Left lung (tissue), 10 donors: Measurements from ENCODE around the gene ACAD10. TPM values are rescaled to one million over a fixed set of nuclear protein-coding genes. Genes with fewer than 3 reads are reported as not detected.
A peak's percentile ranks its signal among the peaks of the same experiment; 100 is the strongest.

Experiments used
- ATAC-seq: fragments of 200-7000 bp; cut with Tn5 transposase; one replicate; pipeline ENCODE4 v1.9.1; 2020; ENCODE audit warnings: moderate library complexity
- DNase-seq, 4 donors: peaks; one replicate each; pipeline ENCODE4 v3.0.0-alpha.2; 2013 to 2020
- H3K27ac ChIP-seq, 2 donors: fragments of 200-600 bp; sonication (generic) in 1 of 2; one replicate each; pipeline versions ENCODE4 v1.5.0 to v1.8.0; 2020 to 2021
- H3K27me3 ChIP-seq, 2 donors: fragments of 200-600 bp; sonication (generic) in 1 of 2; one replicate each; pipeline versions ENCODE4 v1.5.0 to v1.8.0; 2020 to 2021
- H3K36me3 ChIP-seq, 2 donors: fragments of 200-600 bp; sonication (generic) in 1 of 2; one replicate each; pipeline versions ENCODE4 v1.5.0 to v1.8.0; 2020 to 2021
- H3K4me1 ChIP-seq, 2 donors: fragments of 200-600 bp; one replicate each; pipeline ENCODE4 v1.8.0; 2021
- H3K4me3 ChIP-seq, 2 donors: fragments of 200-600 bp; sonication (generic) in 1 of 2; one replicate each; pipeline versions ENCODE4 v1.5.0 to v1.8.0; 2020 to 2021; ENCODE audit warnings: mild to moderate bottlenecking in 1 of 2
- H3K9me3 ChIP-seq, 2 donors: fragments of 200-600 bp; sonication (generic) in 1 of 2; one replicate each; pipeline versions ENCODE4 v1.5.0 to v1.8.0; 2020 to 2021
- intact Hi-C, 2 donors: fragments of 100-400 bp; cut with DNase I; formaldehyde crosslinking; loops; one replicate each; pipeline versions ENCODE4 v1.11.2 to v1.14.2; 2022
- polyA plus RNA-seq, 6 donors: library from polyadenylated mRNA; unstranded; fragments of 120-200 nt; gene quantifications; one replicate each; pipeline ENCODE4 v1.2.1, GENCODE V29; 2013; ENCODE audit not compliant: insufficient read length in 6 of 6
- total RNA-seq, 2 donors: library from RNA; stranded (reverse); fragmentation: NEBNext Ultra II Directional; extraction: Animal tissue kit (Norgen Biotek cat#: 25700); gene quantifications; one replicate each; pipeline ENCODE4 v1.2.1, GENCODE V29; 2021
- TF ChIP-seq, protein P1 (sequence below), 2 donors: fragments of 200-600 bp; sonication (generic) in 1 of 2; IDR thresholded peaks; one replicate each; pipeline versions ENCODE4 v1.5.0 to v1.8.0; 2021; ENCODE audit warnings: antibody characterized with exemption in 2 of 2
- donor health status: DM: no; HTN: yes; CAD: no.
- donor health status: DM: no; HTN: no; CAD: no.

ACAD10 gene
- total and polyA plus RNA-seq, 8 donors = 19.8 to 44.3 (median 36.9) TPM

- DNase-seq (no peak), ATAC-seq (no peak)
- Histone ChIP-seq H3K27ac (peak overlapping the region in 1 of 2 donors; percentile 35), H3K27me3 (no peaks in the 10 kb centered on the region), H3K36me3 (peaks cover 0 to 99% of the 10 kb centered on the region in 2 donors), H3K4me1 (peaks cover 2 to 14% of the 10 kb centered on the region in 2 donors), H3K4me3 (no peak overlapping the region), H3K9me3 (peaks cover 0 to 3% of the 10 kb centered on the region in 2 donors)
- TF ChIP-seq, protein P1, sequence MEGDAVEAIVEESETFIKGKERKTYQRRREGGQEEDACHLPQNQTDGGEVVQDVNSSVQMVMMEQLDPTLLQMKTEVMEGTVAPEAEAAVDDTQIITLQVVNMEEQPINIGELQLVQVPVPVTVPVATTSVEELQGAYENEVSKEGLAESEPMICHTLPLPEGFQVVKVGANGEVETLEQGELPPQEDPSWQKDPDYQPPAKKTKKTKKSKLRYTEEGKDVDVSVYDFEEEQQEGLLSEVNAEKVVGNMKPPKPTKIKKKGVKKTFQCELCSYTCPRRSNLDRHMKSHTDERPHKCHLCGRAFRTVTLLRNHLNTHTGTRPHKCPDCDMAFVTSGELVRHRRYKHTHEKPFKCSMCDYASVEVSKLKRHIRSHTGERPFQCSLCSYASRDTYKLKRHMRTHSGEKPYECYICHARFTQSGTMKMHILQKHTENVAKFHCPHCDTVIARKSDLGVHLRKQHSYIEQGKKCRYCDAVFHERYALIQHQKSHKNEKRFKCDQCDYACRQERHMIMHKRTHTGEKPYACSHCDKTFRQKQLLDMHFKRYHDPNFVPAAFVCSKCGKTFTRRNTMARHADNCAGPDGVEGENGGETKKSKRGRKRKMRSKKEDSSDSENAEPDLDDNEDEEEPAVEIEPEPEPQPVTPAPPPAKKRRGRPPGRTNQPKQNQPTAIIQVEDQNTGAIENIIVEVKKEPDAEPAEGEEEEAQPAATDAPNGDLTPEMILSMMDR (IDR thresholded peaks at IDR 0.05) = no peak
- intact Hi-C loops = no loop called here
Observed at GRCh38 chr12:111785651-111786050, 99.8 kb downstream of the ACAD10 start.

DNA sequence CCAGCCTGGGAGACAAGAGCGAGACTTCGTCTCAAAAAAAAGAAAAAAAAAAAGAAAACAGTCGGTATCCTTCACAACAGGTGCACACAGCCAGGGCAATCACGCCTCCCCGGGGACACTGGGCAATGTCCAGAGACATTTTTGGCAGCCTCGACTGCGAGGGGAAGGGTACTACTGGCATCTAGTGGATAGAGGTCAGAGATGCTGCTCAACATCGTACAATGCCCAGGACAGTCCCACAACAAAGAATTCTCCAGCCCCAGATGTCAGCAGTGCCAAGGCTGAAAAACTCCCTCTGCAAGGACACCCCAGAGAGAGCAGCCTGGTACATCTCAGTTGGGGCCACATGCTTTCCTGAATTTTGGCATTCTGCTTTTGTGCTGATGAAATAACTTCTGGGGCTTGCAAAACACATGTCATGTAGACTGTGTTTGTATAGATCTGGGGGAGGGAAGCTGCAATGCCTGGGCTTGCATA, 102.4 kb downstream of the ACAD10 start:
- H3K36me3 ChIP-seq = peaks cover 0 to 99% of the 10 kb centered on the region in 2 donors
- intact Hi-C loops = no loop called here

GRCh38 chr12:111789779-111790178, 103.9 kb downstream of the ACAD10 start:
- Histone ChIP-seq H3K27ac (no peak overlapping the region), H3K36me3 (peaks cover 0 to 99% of the 10 kb centered on the region in 2 donors), H3K4me3 (no peak overlapping the region), H3K9me3 (no peaks in the 10 kb centered on the region), H3K4me1 (peaks cover 0 to 9% of the 10 kb centered on the region in 2 donors), H3K27me3 (no peaks in the 10 kb centered on the region)
- intact Hi-C loops = no loop called here
- TF ChIP-seq, protein P1 (IDR thresholded peaks at IDR 0.05) = no peak
- DNase-seq (peak in 1 of 4 donors; percentile 17), ATAC-seq (no peak)

More for the DNA sequence above, 102.4 kb downstream of the ACAD10 start:
- Histone ChIP-seq H3K27me3 (no peaks in the 10 kb centered on the region), H3K4me1 (peaks cover 0 to 9% of the 10 kb centered on the region in 2 donors), H3K4me3 (no peak overlapping the region), H3K9me3 (no peaks in the 10 kb centered on the region), H3K27ac (peak overlapping the region in 1 of 2 donors; percentile 28)
- TF ChIP-seq, protein P1 (IDR thresholded peaks at IDR 0.05) = peak in 1 of 2 donors; percentile 37
- DNase-seq = peak in 1 of 4 donors; percentile 47
- peak; percentile 54 for ATAC-seq

GRCh38 chr12:111791507-111791906, 105.7 kb downstream of the ACAD10 start:
- Histone ChIP-seq H3K4me1 (peaks cover 0 to 9% of the 10 kb centered on the region in 2 donors), H3K27me3 (no peaks in the 10 kb centered on the region), H3K9me3 (no peaks in the 10 kb centered on the region), H3K4me3 (no peak overlapping the region), H3K36me3 (peaks cover 0 to 100% of the 10 kb centered on the region in 2 donors), H3K27ac (peak overlapping the region in 1 of 2 donors; percentile 9)
- TF ChIP-seq, protein P1 (IDR thresholded peaks at IDR 0.05) = no peak
- intact Hi-C loops = no loop called here
- ATAC-seq = no peak
- no peak for DNase-seq

DNA sequence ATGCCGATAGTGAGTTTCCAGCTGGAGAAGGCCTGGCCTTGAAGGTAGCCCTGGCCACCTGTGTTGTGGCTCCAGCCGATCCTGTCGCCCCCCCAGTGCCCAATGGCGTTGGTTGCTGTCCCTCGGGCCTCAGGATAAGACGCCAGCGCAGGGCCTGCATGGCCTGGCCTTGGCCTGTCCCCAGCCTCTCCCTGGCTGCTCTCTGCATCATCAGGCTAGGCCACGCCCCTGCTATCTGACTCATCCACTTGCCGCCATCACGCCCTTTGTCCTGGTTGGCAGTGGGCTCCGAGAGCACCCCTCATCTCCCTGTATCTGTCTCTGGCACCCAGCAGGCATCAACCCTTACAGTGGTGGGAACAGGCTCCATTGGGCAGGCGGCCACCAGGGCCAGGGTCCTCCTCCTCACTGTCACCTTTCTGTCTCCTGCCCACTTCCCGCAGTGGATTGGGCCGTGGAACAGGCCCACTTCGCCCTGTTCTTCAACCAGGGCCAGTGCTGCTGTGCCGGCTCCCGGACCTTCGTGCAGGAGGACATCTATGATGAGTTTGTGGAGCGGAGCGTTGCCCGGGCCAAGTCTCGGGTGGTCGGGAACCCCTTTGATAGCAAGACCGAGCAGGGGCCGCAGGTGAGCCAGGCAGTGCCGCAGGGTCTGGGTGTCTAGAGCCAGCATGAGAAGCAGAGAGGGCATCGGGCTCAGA, 106.5 kb downstream of the ACAD10 start:
- H3K27me3 ChIP-seq = no peaks in the 10 kb centered on the region
- ATAC-seq (peak; percentile 47), DNase-seq (peak in 1 of 4 donors; percentile 79)
- H3K27ac ChIP-seq = no peak overlapping the region
- H3K9me3 ChIP-seq = no peaks in the 10 kb centered on the region
- TF ChIP-seq, protein P1 (IDR thresholded peaks at IDR 0.05) = no peak
- peaks cover 0 to 100% of the 10 kb centered on the region in 2 donors for H3K36me3 ChIP-seq
- no peak overlapping the region for H3K4me3 ChIP-seq
- peaks cover 0 to 9% of the 10 kb centered on the region in 2 donors for H3K4me1 ChIP-seq
- intact Hi-C loops = no loop called here
